ENCODE measurements around the gene UTP11.

Gene UTP11

GRCh38 chr1:38027201-38028104 lies 14.9 kb downstream of the UTP11 start:
- H3K79me2 ChIP-seq (ENCODE audit: control insufficient read depth, insufficient read depth, low read length) = no peaks in the 10 kb centered on the region
- H2BK15ac ChIP-seq (replicated peaks; ENCODE audit: low read depth) = no peak overlapping the region
- H2AK5ac ChIP-seq (ENCODE audit: low read length) = no peak overlapping the region
- H3K56ac ChIP-seq (ENCODE audit: low read length) = no peak overlapping the region
- H4K8ac ChIP-seq (ENCODE audit: low read depth, low read length) = no peak overlapping the region
- H3K23ac ChIP-seq (ENCODE audit: low read length) = no peak overlapping the region
- H3K27ac ChIP-seq (ENCODE audit: low read depth, low read length) = no peak overlapping the region
- H3K4me2 ChIP-seq (ENCODE audit: low read length) = no peak overlapping the region
- no CpG with 5 or more reads among the region's 19 CpGs for WGBS (ENCODE audit: extremely low coverage, insufficient coverage, low lambda C conversion rate)
- H2BK120ac ChIP-seq (ENCODE audit: low read depth, low read length) = no peak overlapping the region
- H3K4me3 ChIP-seq (ENCODE audit: low read length) = no peak overlapping the region
- peaks cover 10% of the 10 kb centered on the region for H3K36me3 ChIP-seq (ENCODE audit: control insufficient read depth, insufficient read depth, low read length)
- no peak overlapping the region for H2BK5ac ChIP-seq (ENCODE audit: low read length)
- no peaks in the 10 kb centered on the region for H3K79me1 ChIP-seq (ENCODE audit: low read length)
- H3K4ac ChIP-seq (ENCODE audit: low read depth, low read length) = no peak overlapping the region
- H3K9ac ChIP-seq (ENCODE audit: low read length) = no peak overlapping the region
- H4K5ac ChIP-seq (ENCODE audit: low read length) = no peak overlapping the region
- peaks cover 16% of the 10 kb centered on the region for H3K4me1 ChIP-seq (ENCODE audit: control insufficient read depth, low read depth, low read length)
- H3K18ac ChIP-seq (ENCODE audit: low read length) = no peak overlapping the region
- H3K27me3 ChIP-seq (ENCODE audit: insufficient read depth, low read length, poor library complexity) = no peaks in the 10 kb centered on the region
- no peak for DNase-seq

- no CpG with 5 or more reads among the region's 3 CpGs for WGBS (ENCODE audit: extremely low coverage, insufficient coverage, low lambda C conversion rate)
Measured at GRCh38 chr1:38028105-38028591, 15.6 kb downstream of the UTP11 start.

GRCh38 chr1:38028671-38029070 lies 16.1 kb downstream of the UTP11 start:
- Histone ChIP-seq H3K9ac (ENCODE audit: low read length) (peak overlapping the region; percentile 20), H2AK5ac (ENCODE audit: low read length) (no peak overlapping the region), H3K4me3 (ENCODE audit: low read length) (no peak overlapping the region), H2BK5ac (ENCODE audit: low read length) (no peak overlapping the region), H3K79me2 (ENCODE audit: control insufficient read depth, insufficient read depth, low read length) (no peaks in the 10 kb centered on the region), H3K27me3 (ENCODE audit: insufficient read depth, low read length, poor library complexity) (no peaks in the 10 kb centered on the region), H4K5ac (ENCODE audit: low read length) (no peak overlapping the region), H2BK15ac (replicated peaks; ENCODE audit: low read depth) (no peak overlapping the region), H3K18ac (ENCODE audit: low read length) (no peak overlapping the region), H3K4ac (ENCODE audit: low read depth, low read length) (no peak overlapping the region), H4K8ac (ENCODE audit: low read depth, low read length) (no peak overlapping the region), H3K23ac (ENCODE audit: low read length) (no peak overlapping the region), H2BK120ac (ENCODE audit: low read depth, low read length) (no peak overlapping the region), H3K56ac (ENCODE audit: low read length) (peak overlapping the region; percentile 39), H3K4me1 (ENCODE audit: control insufficient read depth, low read depth, low read length) (peaks cover 16% of the 10 kb centered on the region), H3K79me1 (ENCODE audit: low read length) (no peaks in the 10 kb centered on the region), H3K36me3 (ENCODE audit: control insufficient read depth, insufficient read depth, low read length) (peaks cover 6% of the 10 kb centered on the region), H3K4me2 (ENCODE audit: low read length) (no peak overlapping the region), H3K27ac (ENCODE audit: low read depth, low read length) (no peak overlapping the region)
- no CpG with 5 or more reads among the region's 2 CpGs for WGBS (ENCODE audit: extremely low coverage, insufficient coverage, low lambda C conversion rate)
- DNase-seq = peak; percentile 40

More at GRCh38 chr1:38028105-38028591, 15.6 kb downstream of the UTP11 start:
- H3K23ac ChIP-seq (ENCODE audit: low read length) = no peak overlapping the region
- no peak overlapping the region for H3K9ac ChIP-seq (ENCODE audit: low read length)
- H4K5ac ChIP-seq (ENCODE audit: low read length) = no peak overlapping the region
- H3K27ac ChIP-seq (ENCODE audit: low read depth, low read length) = no peak overlapping the region
- H3K4me2 ChIP-seq (ENCODE audit: low read length) = no peak overlapping the region
- H3K36me3 ChIP-seq (ENCODE audit: control insufficient read depth, insufficient read depth, low read length) = peaks cover 6% of the 10 kb centered on the region
- no peaks in the 10 kb centered on the region for H3K27me3 ChIP-seq (ENCODE audit: insufficient read depth, low read length, poor library complexity)
- H3K79me1 ChIP-seq (ENCODE audit: low read length) = no peaks in the 10 kb centered on the region
- no peak overlapping the region for H2BK5ac ChIP-seq (ENCODE audit: low read length)
- no peak overlapping the region for H2BK120ac ChIP-seq (ENCODE audit: low read depth, low read length)
- peak; percentile 45 for DNase-seq
- no peak overlapping the region for H3K18ac ChIP-seq (ENCODE audit: low read length)
- no peak overlapping the region for H3K4ac ChIP-seq (ENCODE audit: low read depth, low read length)
- no peaks in the 10 kb centered on the region for H3K79me2 ChIP-seq (ENCODE audit: control insufficient read depth, insufficient read depth, low read length)
- no peak overlapping the region for H2AK5ac ChIP-seq (ENCODE audit: low read length)
- peaks cover 16% of the 10 kb centered on the region for H3K4me1 ChIP-seq (ENCODE audit: control insufficient read depth, low read depth, low read length)
- H4K8ac ChIP-seq (ENCODE audit: low read depth, low read length) = no peak overlapping the region
- no peak overlapping the region for H2BK15ac ChIP-seq (replicated peaks; ENCODE audit: low read depth)
- H3K4me3 ChIP-seq (ENCODE audit: low read length) = no peak overlapping the region
- H3K56ac ChIP-seq (ENCODE audit: low read length) = no peak overlapping the region

GRCh38 chr1:38029081-38029681 lies 16.6 kb downstream of the UTP11 start:
- Histone ChIP-seq H3K36me3 (ENCODE audit: control insufficient read depth, insufficient read depth, low read length) (peaks cover 6% of the 10 kb centered on the region), H3K4me3 (ENCODE audit: low read length) (no peak overlapping the region), H3K79me1 (ENCODE audit: low read length) (no peaks in the 10 kb centered on the region), H2BK120ac (ENCODE audit: low read depth, low read length) (peak overlapping the region; percentile 8), H2BK15ac (replicated peaks; ENCODE audit: low read depth) (no peak overlapping the region), H2BK5ac (ENCODE audit: low read length) (peak overlapping the region; percentile 2), H3K4me1 (ENCODE audit: control insufficient read depth, low read depth, low read length) (peaks cover 16% of the 10 kb centered on the region), H4K5ac (ENCODE audit: low read length) (no peak overlapping the region), H3K79me2 (ENCODE audit: control insufficient read depth, insufficient read depth, low read length) (no peaks in the 10 kb centered on the region), H3K18ac (ENCODE audit: low read length) (peak overlapping the region; percentile 54), H4K8ac (ENCODE audit: low read depth, low read length) (no peak overlapping the region), H3K4me2 (ENCODE audit: low read length) (no peak overlapping the region), H3K27me3 (ENCODE audit: insufficient read depth, low read length, poor library complexity) (no peaks in the 10 kb centered on the region), H3K4ac (ENCODE audit: low read depth, low read length) (no peak overlapping the region), H3K27ac (ENCODE audit: low read depth, low read length) (peak overlapping the region; percentile 46), H3K9ac (ENCODE audit: low read length) (peak overlapping the region; percentile 49), H3K56ac (ENCODE audit: low read length) (peak overlapping the region; percentile 85), H3K23ac (ENCODE audit: low read length) (no peak overlapping the region), H2AK5ac (ENCODE audit: low read length) (no peak overlapping the region)
- DNase-seq = peak; percentile 89
- WGBS (ENCODE audit: extremely low coverage, insufficient coverage, low lambda C conversion rate) = no CpG with 5 or more reads among the region's 23 CpGs

GRCh38 chr1:38029685-38030511 lies 17.4 kb downstream of the UTP11 start:
- peaks cover 6% of the 10 kb centered on the region for H3K36me3 ChIP-seq (ENCODE audit: control insufficient read depth, insufficient read depth, low read length)
- H3K27ac ChIP-seq (ENCODE audit: low read depth, low read length) = peak overlapping the region; percentile 46
- no peak overlapping the region for H2BK15ac ChIP-seq (replicated peaks; ENCODE audit: low read depth)
- H4K5ac ChIP-seq (ENCODE audit: low read length) = no peak overlapping the region
- peak overlapping the region; percentile 8 for H3K4ac ChIP-seq (ENCODE audit: low read depth, low read length)
- H3K9ac ChIP-seq (ENCODE audit: low read length) = peak overlapping the region; percentile 49
- H3K27me3 ChIP-seq (ENCODE audit: insufficient read depth, low read length, poor library complexity) = no peaks in the 10 kb centered on the region
- WGBS (ENCODE audit: extremely low coverage, insufficient coverage, low lambda C conversion rate) = no CpG with 5 or more reads among the region's 12 CpGs
- peak overlapping the region; percentile 85 for H3K56ac ChIP-seq (ENCODE audit: low read length)
- H3K79me1 ChIP-seq (ENCODE audit: low read length) = no peaks in the 10 kb centered on the region
- H2AK5ac ChIP-seq (ENCODE audit: low read length) = peak overlapping the region; percentile 46
- H3K79me2 ChIP-seq (ENCODE audit: control insufficient read depth, insufficient read depth, low read length) = no peaks in the 10 kb centered on the region
- no peak overlapping the region for H3K4me3 ChIP-seq (ENCODE audit: low read length)
- DNase-seq = peak; percentile 88
- H3K18ac ChIP-seq (ENCODE audit: low read length) = peak overlapping the region; percentile 54
- no peak overlapping the region for H4K8ac ChIP-seq (ENCODE audit: low read depth, low read length)
- peaks cover 16% of the 10 kb centered on the region for H3K4me1 ChIP-seq (ENCODE audit: control insufficient read depth, low read depth, low read length)
- H3K4me2 ChIP-seq (ENCODE audit: low read length) = peak overlapping the region; percentile 16
- peak overlapping the region; percentile 95 for H3K23ac ChIP-seq (ENCODE audit: low read length)
- peak overlapping the region; percentile 8 for H2BK120ac ChIP-seq (ENCODE audit: low read depth, low read length)
- H2BK5ac ChIP-seq (ENCODE audit: low read length) = peak overlapping the region; percentile 85
